Sigmoid colon (tissue), 4 donors: Measurements from ENCODE around the gene CYTH1.

Experiments
- POLR2A ChIP-seq, 2 donors: fragments of 450-650 bp; IDR thresholded peaks; one replicate each; pipeline ENCODE4 v1.6.1; 2016; ENCODE audit warnings: antibody characterized with exemption in 2 of 2, mild to moderate bottlenecking in 2 of 2, moderate library complexity in 2 of 2
- POLR2AphosphoS5 ChIP-seq, 4 donors: sonication (generic); formaldehyde crosslinking; IDR thresholded peaks; one replicate each; pipeline ENCODE4 v1.6.1; 2017; ENCODE audit warnings: antibody characterized with exemption in 4 of 4
- TF ChIP-seq, protein P1 (sequence below), 4 experiments: fragments of 450-650 bp in 3 of 4; fragments of 200-600 bp in 1 of 4; IDR thresholded peaks; one replicate each; pipeline ENCODE4 v1.5.1; 2016 to 2019; ENCODE audit warnings: antibody characterized with exemption in 4 of 4, mild to moderate bottlenecking in 3 of 4, moderate library complexity in 2 of 4

- TF ChIP-seq POLR2A (IDR thresholded peaks at IDR 0.05) = no peak
- TF ChIP-seq, protein P1, sequence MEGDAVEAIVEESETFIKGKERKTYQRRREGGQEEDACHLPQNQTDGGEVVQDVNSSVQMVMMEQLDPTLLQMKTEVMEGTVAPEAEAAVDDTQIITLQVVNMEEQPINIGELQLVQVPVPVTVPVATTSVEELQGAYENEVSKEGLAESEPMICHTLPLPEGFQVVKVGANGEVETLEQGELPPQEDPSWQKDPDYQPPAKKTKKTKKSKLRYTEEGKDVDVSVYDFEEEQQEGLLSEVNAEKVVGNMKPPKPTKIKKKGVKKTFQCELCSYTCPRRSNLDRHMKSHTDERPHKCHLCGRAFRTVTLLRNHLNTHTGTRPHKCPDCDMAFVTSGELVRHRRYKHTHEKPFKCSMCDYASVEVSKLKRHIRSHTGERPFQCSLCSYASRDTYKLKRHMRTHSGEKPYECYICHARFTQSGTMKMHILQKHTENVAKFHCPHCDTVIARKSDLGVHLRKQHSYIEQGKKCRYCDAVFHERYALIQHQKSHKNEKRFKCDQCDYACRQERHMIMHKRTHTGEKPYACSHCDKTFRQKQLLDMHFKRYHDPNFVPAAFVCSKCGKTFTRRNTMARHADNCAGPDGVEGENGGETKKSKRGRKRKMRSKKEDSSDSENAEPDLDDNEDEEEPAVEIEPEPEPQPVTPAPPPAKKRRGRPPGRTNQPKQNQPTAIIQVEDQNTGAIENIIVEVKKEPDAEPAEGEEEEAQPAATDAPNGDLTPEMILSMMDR (IDR thresholded peaks at IDR 0.05) = peak in 1 of 4 experiments; percentile 4
- no peak for TF ChIP-seq POLR2AphosphoS5 (IDR thresholded peaks at IDR 0.05)
These were observed 16.9 kb upstream of the CYTH1 start for GRCh38 chr17:78798695-78799559.
